HCT116 (cell line): Measurements from ENCODE around the gene NOL11. TPM values are rescaled to one million over a fixed set of nuclear protein-coding genes. Genes with fewer than 3 reads are reported as not detected.

Experiments
- ATAC-seq: fragments of 200-7000 bp; cut with Tn5 transposase; 2 replicates; pipeline ENCODE4 v1.9.1; 2020; ENCODE audit warnings: mild to moderate bottlenecking, moderate library complexity
- BruUV-seq: library from RNA; stranded (reverse); fragments of 400-500 nt; replicated peaks from 2 replicates; lab custom pipeline; 2021; lab: Mats Ljungman, UMichigan
- CTCF ChIA-PET: fragments of 300-600 bp; sonication (Branson Sonifier 250); formaldehyde crosslinking; loops from one replicate; lab custom pipeline; 2021; ENCODE audit warnings: antibody characterized with exemption; lab: Charles Lee
- POLR2A ChIA-PET: fragments of 300-600, 350-600 bp; sonication (Branson Sonifier 250); formaldehyde crosslinking; loops from one replicate; lab custom pipeline; 2021; ENCODE audit warnings: antibody characterized with exemption; lab: Charles Lee
- RAD21 ChIA-PET, 2 experiments: fragments of 300-600 bp; sonication (Branson Sonifier 250); formaldehyde crosslinking; loops; one replicate each; lab custom pipeline; 2023; ENCODE audit warnings: low total read pairs in 2 of 2; ENCODE audit not compliant: uncharacterized antibody in 2 of 2, unreplicated experiment in 2 of 2, low non-redundant PET in 1 of 2; lab: Charles Lee
- DNase-seq: peaks from one replicate; pipeline ENCODE4 v3.0.0-alpha.2; 2010; ENCODE audit warnings: low read depth, low spot score
- H2AFZ ChIP-seq: fragments of 200-600 bp; shearing (Covaris generic), sonication (generic); 2 replicates; pipeline ENCODE4 v1.6.1; 2017; ENCODE audit warnings: low read depth, mixed run types, mixed read lengths, antibody characterized with exemption, low read length; ENCODE audit not compliant: poor library complexity, severe bottlenecking
- H3K27ac ChIP-seq: 2 replicates; pipeline ENCODE4 v1.5.1; 2012; ENCODE audit warnings: low read depth, low read length
- H3K27me3 ChIP-seq: fragments of 200-600 bp; sonication (generic); 2 replicates; pipeline ENCODE4 v1.6.1; 2016; ENCODE audit warnings: mixed run types, low read length, mixed read lengths; ENCODE audit not compliant: insufficient read depth
- H3K36me3 ChIP-seq, 2 experiments: fragments of 200-500 bp in 1 of 2; fragments of 200-600 bp in 1 of 2; sonication (Bioruptor generic) in 1 of 2; sonication (generic) in 1 of 2; 2 replicates each; pipeline versions ENCODE4 v1.5.1 to v1.6.1; 2014 to 2016; ENCODE audit warnings: low read length in 2 of 2, inconsistent platforms in 1 of 2, mixed read lengths in 1 of 2, mixed run types in 1 of 2; ENCODE audit not compliant: insufficient read depth in 2 of 2, control insufficient read depth in 1 of 2
- H3K4me1 ChIP-seq, 2 experiments: fragments of 200-600 bp in 1 of 2; sonication (generic) in 1 of 2; 2 replicates each; pipeline versions ENCODE4 v1.5.1 to v1.6.1; 2012 to 2017; ENCODE audit warnings: low read length in 2 of 2, inconsistent platforms in 1 of 2, mild to moderate bottlenecking in 1 of 2, mixed read lengths in 1 of 2, mixed run types in 1 of 2, moderate library complexity in 1 of 2; ENCODE audit not compliant: insufficient read depth in 2 of 2, control insufficient read depth in 1 of 2
- H3K4me2 ChIP-seq: fragments of 200-600 bp; sonication (generic); 2 replicates; pipeline ENCODE4 v1.6.1; 2017; ENCODE audit warnings: mixed run types, low read length, mixed read lengths
- H3K4me3 ChIP-seq, 2 experiments: fragments of 200-600 bp in 1 of 2; sonication (generic) in 1 of 2; replicated peaks in 1 of 2; 2 replicates each; pipeline ENCODE4 v1.5.1; 2011 to 2016; ENCODE audit warnings: low read length in 2 of 2, control low read depth in 1 of 2, low read depth in 1 of 2, mild to moderate bottlenecking in 1 of 2, mixed read lengths in 1 of 2, mixed run types in 1 of 2
- H3K79me2 ChIP-seq: fragments of 200-600 bp; sonication (generic); 2 replicates; pipeline ENCODE4 v1.6.1; 2017; ENCODE audit warnings: mild to moderate bottlenecking, mixed run types, low read length, moderate library complexity, mixed read lengths; ENCODE audit not compliant: insufficient read depth
- H3K9ac ChIP-seq: fragments of 200-600 bp; sonication (generic); 2 replicates; pipeline ENCODE4 v1.6.1; 2016; ENCODE audit warnings: low read length, mixed read lengths
- H3K9me2 ChIP-seq: fragments of 200-600 bp; sonication (generic), shearing (Covaris generic); 2 replicates; pipeline ENCODE4 v1.6.1; 2017; ENCODE audit warnings: mixed run types, mild to moderate bottlenecking, moderate library complexity; ENCODE audit not compliant: insufficient read depth
- H3K9me3 ChIP-seq, 2 experiments: fragments of 200-500 bp in 1 of 2; fragments of 200-600 bp in 1 of 2; sonication (Bioruptor generic) in 1 of 2; sonication (generic) in 1 of 2; 2 replicates each; pipeline ENCODE4 v1.6.1; 2014 to 2017; ENCODE audit warnings: low read length in 2 of 2, mixed read lengths in 2 of 2, inconsistent platforms in 1 of 2, low read depth in 1 of 2, mild to moderate bottlenecking in 1 of 2, mixed run types in 1 of 2, moderate library complexity in 1 of 2; ENCODE audit not compliant: control insufficient read depth in 1 of 2, insufficient read depth in 1 of 2
- H4K20me1 ChIP-seq: fragments of 200-600 bp; sonication (generic), shearing (Covaris generic); 2 replicates; pipeline ENCODE4 v1.6.1; 2017; ENCODE audit warnings: mixed run types, mild to moderate bottlenecking, moderate library complexity; ENCODE audit not compliant: insufficient read depth
- ELF1 ChIP-seq: IDR thresholded peaks from 2 replicates; pipeline ENCODE4 v1.6.1; 2012; ENCODE audit warnings: low read depth, borderline replicate concordance
- EZH2phosphoT487 ChIP-seq: fragments of 200-600 bp; IDR thresholded peaks from 2 replicates; pipeline ENCODE4 v1.6.1; 2018; ENCODE audit warnings: antibody characterized with exemption, borderline replicate concordance
- JUND ChIP-seq: IDR thresholded peaks from 2 replicates; pipeline ENCODE4 v1.6.1; 2012
- POLR2A ChIP-seq: IDR thresholded peaks from 2 replicates; pipeline ENCODE4 v1.7.0; 2011; ENCODE audit warnings: borderline replicate concordance; ENCODE audit not compliant: insufficient read depth, insufficient read length; ENCODE audit errors: extremely low read depth
- RAD21 ChIP-seq: IDR thresholded peaks from 2 replicates; pipeline ENCODE4 v1.6.1; 2012; ENCODE audit warnings: low read depth, mild to moderate bottlenecking
- SP1 ChIP-seq: IDR thresholded peaks from 2 replicates; pipeline ENCODE4 v1.6.1; 2012; ENCODE audit warnings: low read depth
- ZFX ChIP-seq: fragments of 450-650 bp; IDR thresholded peaks from 2 replicates; pipeline ENCODE4 v1.6.1; 2017
- ZNF274 ChIP-seq: fragments of 200-500 bp; sonication (Bioruptor generic); IDR thresholded peaks from 2 replicates; pipeline ENCODE4 v1.6.1; 2014; ENCODE audit warnings: mild to moderate bottlenecking, low read depth, low read length, inconsistent platforms
- intact Hi-C: fragments of 100-400 bp; cut with micrococcal nuclease; formaldehyde crosslinking; loops from 2 replicates; pipeline ENCODE4 v1.10.0; 2022
- total RNA-seq: library from RNA; stranded (reverse); gene quantifications from one replicate; pipeline ENCODE4 v1.2.1, GENCODE V29; 2021; ENCODE audit not compliant: unreplicated experiment
- TF ChIP-seq, protein P1 (sequence below): IDR thresholded peaks from 2 replicates; pipeline ENCODE4 v1.6.1; 2012; ENCODE audit warnings: low read depth

NOL11 gene
- total RNA-seq, 1 experiment from 2014 or later: 118 TPM

DNA sequence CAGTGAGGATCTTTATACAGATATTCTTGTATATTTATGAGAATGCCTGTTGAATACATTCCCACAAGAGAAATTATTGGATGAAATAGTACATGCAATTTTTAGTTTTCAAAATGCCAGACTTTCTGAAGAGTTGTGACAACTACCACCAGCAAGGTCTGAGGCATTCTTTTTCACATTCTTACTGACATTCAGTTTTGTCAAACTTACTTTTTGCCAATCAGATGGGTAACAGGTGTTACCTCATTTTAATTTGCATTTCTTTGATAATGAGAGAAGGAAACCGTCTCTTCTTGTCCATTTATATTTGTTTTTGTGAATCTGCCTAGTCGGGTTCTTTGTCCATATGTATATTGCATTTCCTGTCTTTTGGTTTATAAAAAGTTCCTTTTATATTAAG is 24.3 kb downstream of the NOL11 start:
- Histone ChIP-seq H3K4me3 (no peak overlapping the region), H3K4me2 (no peak overlapping the region), H3K9me2 (no peaks in the 10 kb centered on the region), H3K36me3 (peaks cover 53 to 68% of the 10 kb centered on the region in 2 experiments), H3K9me3 (no peaks in the 10 kb centered on the region), H3K79me2 (0 out of 2 replicates have a peak, but pooled peaks cover 13% of the 10 kb centered on the region), H3K27ac (no peak overlapping the region), H4K20me1 (0 out of 2 replicates have a peak, but pooled peaks cover 3% of the 10 kb centered on the region), H3K9ac (no peak overlapping the region), H3K27me3 (no peaks in the 10 kb centered on the region), H3K4me1 (no peaks in the 10 kb centered on the region), H2AFZ (no peak overlapping the region)
- POLR2A ChIA-PET: no interaction called here
- intact Hi-C loops: no loop called here
- CTCF ChIA-PET: no interaction called here
- ATAC-seq (no peak), DNase-seq (no peak)
- no peak for TF ChIP-seq ELF1
- RAD21 ChIA-PET: no interaction called here
- BruUV-seq: no TSS peak

DNA sequence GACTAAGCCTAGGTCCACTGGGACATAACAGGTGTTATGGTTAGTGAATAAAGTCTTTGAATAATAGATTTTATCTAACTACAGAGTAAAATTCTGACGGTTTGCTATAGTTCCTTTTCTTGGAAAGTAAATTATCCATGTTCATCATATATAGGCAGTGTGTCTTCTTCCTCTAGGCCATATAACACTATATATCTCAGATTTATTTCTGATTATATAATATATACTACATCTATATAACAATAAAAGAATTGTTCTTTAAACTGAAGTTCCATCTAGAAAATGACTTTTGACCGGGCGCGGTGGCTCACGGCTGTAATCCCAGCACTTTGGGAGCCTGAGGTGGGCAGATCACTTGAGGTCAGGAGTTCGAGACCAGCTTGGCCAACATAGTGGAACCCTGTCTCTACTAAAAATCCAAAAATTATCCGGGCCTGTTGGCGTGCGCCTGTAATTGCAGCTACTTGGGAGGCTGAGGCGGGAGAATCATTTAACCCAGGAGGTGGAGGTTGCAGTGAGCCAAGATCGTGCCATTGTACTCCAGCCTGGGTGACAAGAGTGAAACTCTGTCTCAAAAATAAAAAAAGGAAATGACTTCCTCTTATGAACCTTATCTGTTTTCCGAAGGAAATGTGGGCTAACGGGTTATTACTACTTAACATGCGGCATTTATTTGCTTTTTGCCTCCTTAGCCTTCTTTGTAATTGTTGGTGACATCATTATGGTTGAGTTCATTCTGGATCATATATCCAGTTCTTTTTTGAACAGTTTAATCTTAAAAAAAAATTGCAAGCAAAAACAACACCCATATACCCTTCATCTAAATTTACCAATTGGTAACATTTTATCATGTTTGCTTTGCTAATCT is 29.2 kb downstream of the NOL11 start:
- Histone ChIP-seq H3K9me3 (no peaks in the 10 kb centered on the region), H3K4me1 (no peaks in the 10 kb centered on the region), H3K9ac (no peak overlapping the region), H3K9me2 (no peaks in the 10 kb centered on the region), H3K27me3 (no peaks in the 10 kb centered on the region), H3K79me2 (0 out of 2 replicates have a peak, but pooled peaks cover 3% of the 10 kb centered on the region), H3K4me2 (no peak overlapping the region), H4K20me1 (no peaks in the 10 kb centered on the region), H3K4me3 (no peak overlapping the region), H3K27ac (no peak overlapping the region), H2AFZ (no peak overlapping the region), H3K36me3 (peaks cover 43% of the 10 kb centered on the region in 2 experiments; a peak in 3 of 4 replicates)
- CTCF ChIA-PET: no interaction called here
- POLR2A ChIA-PET: no interaction called here
- BruUV-seq: no TSS peak
- no peak for TF ChIP-seq EZH2phosphoT487
- TF ChIP-seq ZNF274: no peak
- TF ChIP-seq SP1: no peak
- TF ChIP-seq ZFX: no peak
- TF ChIP-seq JUND: no peak
- TF ChIP-seq, protein P1, sequence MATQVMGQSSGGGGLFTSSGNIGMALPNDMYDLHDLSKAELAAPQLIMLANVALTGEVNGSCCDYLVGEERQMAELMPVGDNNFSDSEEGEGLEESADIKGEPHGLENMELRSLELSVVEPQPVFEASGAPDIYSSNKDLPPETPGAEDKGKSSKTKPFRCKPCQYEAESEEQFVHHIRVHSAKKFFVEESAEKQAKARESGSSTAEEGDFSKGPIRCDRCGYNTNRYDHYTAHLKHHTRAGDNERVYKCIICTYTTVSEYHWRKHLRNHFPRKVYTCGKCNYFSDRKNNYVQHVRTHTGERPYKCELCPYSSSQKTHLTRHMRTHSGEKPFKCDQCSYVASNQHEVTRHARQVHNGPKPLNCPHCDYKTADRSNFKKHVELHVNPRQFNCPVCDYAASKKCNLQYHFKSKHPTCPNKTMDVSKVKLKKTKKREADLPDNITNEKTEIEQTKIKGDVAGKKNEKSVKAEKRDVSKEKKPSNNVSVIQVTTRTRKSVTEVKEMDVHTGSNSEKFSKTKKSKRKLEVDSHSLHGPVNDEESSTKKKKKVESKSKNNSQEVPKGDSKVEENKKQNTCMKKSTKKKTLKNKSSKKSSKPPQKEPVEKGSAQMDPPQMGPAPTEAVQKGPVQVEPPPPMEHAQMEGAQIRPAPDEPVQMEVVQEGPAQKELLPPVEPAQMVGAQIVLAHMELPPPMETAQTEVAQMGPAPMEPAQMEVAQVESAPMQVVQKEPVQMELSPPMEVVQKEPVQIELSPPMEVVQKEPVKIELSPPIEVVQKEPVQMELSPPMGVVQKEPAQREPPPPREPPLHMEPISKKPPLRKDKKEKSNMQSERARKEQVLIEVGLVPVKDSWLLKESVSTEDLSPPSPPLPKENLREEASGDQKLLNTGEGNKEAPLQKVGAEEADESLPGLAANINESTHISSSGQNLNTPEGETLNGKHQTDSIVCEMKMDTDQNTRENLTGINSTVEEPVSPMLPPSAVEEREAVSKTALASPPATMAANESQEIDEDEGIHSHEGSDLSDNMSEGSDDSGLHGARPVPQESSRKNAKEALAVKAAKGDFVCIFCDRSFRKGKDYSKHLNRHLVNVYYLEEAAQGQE: no peak
- no peak for TF ChIP-seq POLR2A
- no peak for TF ChIP-seq RAD21
- RAD21 ChIA-PET: no interaction called here
- DNase-seq (no peak), ATAC-seq (no peak)
- intact Hi-C loops: no loop called here
